ENCODE measurements around the gene CEACAM5. TPM values are rescaled to one million over a fixed set of nuclear protein-coding genes. Genes with fewer than 3 reads are reported as not detected.
A peak's percentile ranks its signal among the peaks of the same experiment; 100 is the strongest.

Gene CEACAM5
- not detected in 2 replicates for total RNA-seq (2014; rRNA removed; shearing (Covaris generic))

GRCh38 chr19:41708481-41708880, at the start of gene CEACAM5:
CEACAM5 (plus strand) TSS chr19:41708626; CDS start chr19:41708732, 106 bp downstream.
- DNase-seq, result no peak
- Histone ChIP-seq H3K27ac (no peak within 1 kb of the TSS), H3K27me3 (peaks cover 38% of the 10 kb centered on the region), H3K36me3 (no peaks in the 10 kb centered on the region), H3K4me3 (no peak within 1 kb of the TSS), H3K9me3 (replicated peaks) (no peaks in the 10 kb centered on the region), H3K4me1 (no peaks in the 10 kb centered on the region)

- Histone ChIP-seq H3K4me1 (no peaks in the 10 kb centered on the region), H3K36me3 (no peaks in the 10 kb centered on the region), H3K4me3 (no peak overlapping the region), H3K27me3 (no peaks in the 10 kb centered on the region), H3K27ac (no peak overlapping the region), H3K9me3 (replicated peaks) (peaks cover 6% of the 10 kb centered on the region; the same call in 1 of the 2 replicates)
- DNase-seq, result no peak
These were observed 42.4 kb upstream of the CEACAM5 start for GRCh38 chr19:41666075-41666474.

GRCh38 chr19:41668315-41668714, 40.1 kb upstream of the CEACAM5 start:
- Histone ChIP-seq H3K36me3 (no peaks in the 10 kb centered on the region), H3K4me3 (no peak overlapping the region), H3K9me3 (replicated peaks) (peaks cover 6% of the 10 kb centered on the region; the same call in 1 of the 2 replicates), H3K4me1 (no peaks in the 10 kb centered on the region), H3K27me3 (no peaks in the 10 kb centered on the region), H3K27ac (no peak overlapping the region)
- no peak for DNase-seq

- no peaks in the 10 kb centered on the region for H3K4me1 ChIP-seq
- H3K27me3 ChIP-seq, result peaks cover 4% of the 10 kb centered on the region; the same call in 1 of the 2 replicates
- no peak overlapping the region for H3K4me3 ChIP-seq
- no peak overlapping the region for H3K27ac ChIP-seq
- no peaks in the 10 kb centered on the region for H3K36me3 ChIP-seq
- DNase-seq, result no peak
- H3K9me3 ChIP-seq (replicated peaks), result peaks cover 1% of the 10 kb centered on the region; the same call in 1 of the 2 replicates
These were observed 37.7 kb upstream of the CEACAM5 start for GRCh38 chr19:41670755-41671154.

GRCh38 chr19:41671486-41671885, 36.9 kb upstream of the CEACAM5 start:
- Histone ChIP-seq H3K36me3 (no peaks in the 10 kb centered on the region), H3K9me3 (replicated peaks) (no peaks in the 10 kb centered on the region), H3K27ac (no peak overlapping the region), H3K27me3 (peaks cover 6% of the 10 kb centered on the region), H3K4me1 (no peaks in the 10 kb centered on the region), H3K4me3 (no peak overlapping the region)
- DNase-seq, result no peak

- peaks cover 6% of the 10 kb centered on the region; the same call in 1 of the 2 replicates for H3K27me3 ChIP-seq
- no peak overlapping the region for H3K4me3 ChIP-seq
- H3K36me3 ChIP-seq, result no peaks in the 10 kb centered on the region
- no peaks in the 10 kb centered on the region for H3K9me3 ChIP-seq (replicated peaks)
- H3K27ac ChIP-seq, result no peak overlapping the region
- H3K4me1 ChIP-seq, result no peaks in the 10 kb centered on the region
- no peak for DNase-seq
These were observed 26.0 kb upstream of the CEACAM5 start for GRCh38 chr19:41682437-41682836.

- Histone ChIP-seq H3K27me3 (peaks cover 15% of the 10 kb centered on the region; the same call in 1 of the 2 replicates), H3K4me3 (no peak overlapping the region), H3K4me1 (no peaks in the 10 kb centered on the region), H3K9me3 (replicated peaks) (no peaks in the 10 kb centered on the region), H3K27ac (no peak overlapping the region), H3K36me3 (no peaks in the 10 kb centered on the region)
- DNase-seq, result no peak
These were observed 21.0 kb upstream of the CEACAM5 start for GRCh38 chr19:41687419-41687818.

- Histone ChIP-seq H3K4me1 (no peaks in the 10 kb centered on the region), H3K4me3 (no peak within 1 kb of the TSS), H3K9me3 (replicated peaks) (no peaks in the 10 kb centered on the region), H3K27me3 (peaks cover 15% of the 10 kb centered on the region; the same call in 1 of the 2 replicates), H3K36me3 (no peaks in the 10 kb centered on the region), H3K27ac (no peak within 1 kb of the TSS)
- DNase-seq, result no peak
These were observed 20.3 kb upstream of the CEACAM5 start, which contains the start of gene CEACAM7 for GRCh38 chr19:41688098-41688497. CEACAM7 (minus strand) TSS chr19:41688270; CDS start chr19:41688165, 105 bp downstream.

- DNase-seq, result no peak
- peaks cover 11% of the 10 kb centered on the region; the same call in 1 of the 2 replicates for H3K27me3 ChIP-seq
- no peak overlapping the region for H3K4me3 ChIP-seq
- no peaks in the 10 kb centered on the region for H3K9me3 ChIP-seq (replicated peaks)
- H3K27ac ChIP-seq, result no peak overlapping the region
- no peaks in the 10 kb centered on the region for H3K4me1 ChIP-seq
- H3K36me3 ChIP-seq, result no peaks in the 10 kb centered on the region
These were observed 19.7 kb upstream of the CEACAM5 start for GRCh38 chr19:41688687-41689086.

- Histone ChIP-seq H3K27me3 (peaks cover 9% of the 10 kb centered on the region; the same call in 1 of the 2 replicates), H3K27ac (no peak overlapping the region), H3K4me1 (no peaks in the 10 kb centered on the region), H3K36me3 (no peaks in the 10 kb centered on the region), H3K4me3 (no peak overlapping the region), H3K9me3 (replicated peaks) (no peaks in the 10 kb centered on the region)
- DNase-seq, result no peak
These were observed 18.2 kb upstream of the CEACAM5 start for GRCh38 chr19:41689993-41690800.

- H3K4me1 ChIP-seq, result no peaks in the 10 kb centered on the region
- H3K36me3 ChIP-seq, result no peaks in the 10 kb centered on the region
- no peaks in the 10 kb centered on the region for H3K9me3 ChIP-seq (replicated peaks)
- DNase-seq, result no peak
- no peak overlapping the region for H3K27ac ChIP-seq
- peaks cover 9% of the 10 kb centered on the region; the same call in 1 of the 2 replicates for H3K27me3 ChIP-seq
- no peak overlapping the region for H3K4me3 ChIP-seq
These were observed 17.7 kb upstream of the CEACAM5 start for GRCh38 chr19:41690801-41691065.

- H3K27me3 ChIP-seq, result peaks cover 9% of the 10 kb centered on the region; the same call in 1 of the 2 replicates
- H3K36me3 ChIP-seq, result no peaks in the 10 kb centered on the region
- H3K4me1 ChIP-seq, result no peaks in the 10 kb centered on the region
These were observed 17.0 kb upstream of the CEACAM5 start for GRCh38 chr19:41691268-41691970.

GRCh38 chr19:41694196-41694595, 14.2 kb upstream of the CEACAM5 start:
- H3K36me3 ChIP-seq, result no peaks in the 10 kb centered on the region
- 0 out of 2 replicates have a peak, but pooled peaks cover 3% of the 10 kb centered on the region for H3K27me3 ChIP-seq
- H3K4me1 ChIP-seq, result no peaks in the 10 kb centered on the region
- H3K27ac ChIP-seq, result no peak overlapping the region
- H3K4me3 ChIP-seq, result no peak overlapping the region
- H3K9me3 ChIP-seq (replicated peaks), result no peaks in the 10 kb centered on the region
- no peak for DNase-seq

More at GRCh38 chr19:41691268-41691970, 17.0 kb upstream of the CEACAM5 start:
- Histone ChIP-seq H3K4me3 (no peak overlapping the region), H3K9me3 (replicated peaks) (no peaks in the 10 kb centered on the region), H3K27ac (no peak overlapping the region)
- peak in 1 of 2 experiments; percentile 54 for DNase-seq

GRCh38 chr19:41694831-41695635, 13.4 kb upstream of the CEACAM5 start:
- Histone ChIP-seq H3K27me3 (0 out of 2 replicates have a peak, but pooled peaks cover 4% of the 10 kb centered on the region), H3K36me3 (no peaks in the 10 kb centered on the region), H3K9me3 (replicated peaks) (no peaks in the 10 kb centered on the region), H3K4me3 (no peak overlapping the region), H3K4me1 (no peaks in the 10 kb centered on the region), H3K27ac (no peak overlapping the region)
- no peak for DNase-seq

Measured in SJCRH30 (cell line).